ENCODE measurements around the gene SPSB2. TPM values are rescaled to one million over a fixed set of nuclear protein-coding genes. Genes with fewer than 3 reads are reported as not detected.

The SPSB2 gene
- total RNA-seq, 1 donor from 2014 or later: 12.3 TPM

- intact Hi-C loops (cut with DNase I): no loop called here
- ATAC-seq (no peak), DNase-seq (ENCODE audit: low spot score) (no peak)
Measured at GRCh38 chr12:6840330-6840729, 32.8 kb downstream of the SPSB2 start.

GRCh38 chr12:6839482-6840201, 33.5 kb downstream of the SPSB2 start:
- intact Hi-C loops (cut with DNase I): no loop called here
- ATAC-seq (no peak), DNase-seq (ENCODE audit: low spot score) (no peak)

- ATAC-seq (no peak), DNase-seq (ENCODE audit: low spot score) (no peak)
- intact Hi-C loops (cut with DNase I): no loop called here
Measured at GRCh38 chr12:6838854-6839253, 34.2 kb downstream of the SPSB2 start.

- ATAC-seq: no peak
Measured at GRCh38 chr12:6837370-6838060, 35.6 kb downstream of the SPSB2 start.

GRCh38 chr12:6836851-6837250, 36.3 kb downstream of the SPSB2 start:
- intact Hi-C loops (cut with DNase I): no loop called here
- no peak for ATAC-seq
- DNase-seq (ENCODE audit: low spot score): no peak

More at GRCh38 chr12:6837370-6838060, 35.6 kb downstream of the SPSB2 start:
- intact Hi-C loops (cut with DNase I): no loop called here
- no peak for DNase-seq (ENCODE audit: low spot score)

GRCh38 chr12:6834873-6835272, 38.2 kb downstream of the SPSB2 start:
- intact Hi-C loops (cut with DNase I): no loop called here
- ATAC-seq (no peak), DNase-seq (ENCODE audit: low spot score) (no peak)

GRCh38 chr12:6834254-6834653, 38.8 kb downstream of the SPSB2 start:
- DNase-seq (ENCODE audit: low spot score): no peak
- intact Hi-C loops (cut with DNase I): no loop called here
- ATAC-seq: no peak

- no peak for DNase-seq (ENCODE audit: low spot score)
- intact Hi-C loops (cut with DNase I): no loop called here
- ATAC-seq: no peak
Measured at GRCh38 chr12:6833189-6833890, 39.8 kb downstream of the SPSB2 start.

- intact Hi-C loops (cut with DNase I): no loop called here
- ATAC-seq (no peak), DNase-seq (ENCODE audit: low spot score) (no peak)
Measured at GRCh38 chr12:6832125-6832524, 41.0 kb downstream of the SPSB2 start.

- intact Hi-C loops (cut with DNase I): no loop called here
- ATAC-seq (no peak), DNase-seq (ENCODE audit: low spot score) (no peak)
Measured at GRCh38 chr12:6831450-6831995, 41.6 kb downstream of the SPSB2 start.

- intact Hi-C loops (cut with DNase I): no loop called here
- no peak for DNase-seq (ENCODE audit: low spot score)
- no peak for ATAC-seq
Measured at GRCh38 chr12:6830999-6831398, 42.1 kb downstream of the SPSB2 start.

- no peak for DNase-seq (ENCODE audit: low spot score)
- intact Hi-C loops (cut with DNase I): no loop called here
- ATAC-seq: no peak
Measured at GRCh38 chr12:6830286-6830890, 42.7 kb downstream of the SPSB2 start.

- DNase-seq (ENCODE audit: low spot score): no peak
- intact Hi-C loops (cut with DNase I): loop anchor here (10.0 kb wide), 1 partner anchor 75 kb away; the partner anchor contains the start of gene MLF2
- no peak for ATAC-seq
Measured at GRCh38 chr12:6829536-6830220, 43.4 kb downstream of the SPSB2 start.

GRCh38 chr12:6828781-6829535, 44.1 kb downstream of the SPSB2 start:
- ATAC-seq (peak; percentile 23), DNase-seq (ENCODE audit: low spot score) (no peak)
- intact Hi-C loops (cut with DNase I): loop anchor here (10.0 kb wide), 1 partner anchor 74 kb away; the partner anchor contains the start of gene MLF2

GRCh38 chr12:6827982-6828780, 44.9 kb downstream of the SPSB2 start, which contains the start of gene P3H3:
TSS of gene P3H3 (plus strand) at chr12:6828407. CDS start at chr12:6828441, 34 bp downstream.
- intact Hi-C loops (cut with DNase I): loop anchor here (10.0 kb wide), 1 partner anchor 73 kb away; the partner anchor contains the start of gene MLF2
- ATAC-seq (peak; percentile 18), DNase-seq (ENCODE audit: low spot score) (no peak)

GRCh38 chr12:6827437-6827911, 45.6 kb downstream of the SPSB2 start:
- ATAC-seq: peak; percentile 81
- intact Hi-C loops (cut with DNase I): loop anchor here (10.0 kb wide), 1 partner anchor 73 kb away; the partner anchor contains the start of gene MLF2
- peak; percentile 93 for DNase-seq (ENCODE audit: low spot score)
